NCI-H446 treated with DMSO at 0.1 percent for 48 hours (cell line): ENCODE measurements around the gene PPP4R4.

ENCODE experiments used
- DNase-seq: peaks from one replicate; lab custom pipeline; 2025; lab: John Stamatoyannopoulos, UW

The PPP4R4 gene, protein sequence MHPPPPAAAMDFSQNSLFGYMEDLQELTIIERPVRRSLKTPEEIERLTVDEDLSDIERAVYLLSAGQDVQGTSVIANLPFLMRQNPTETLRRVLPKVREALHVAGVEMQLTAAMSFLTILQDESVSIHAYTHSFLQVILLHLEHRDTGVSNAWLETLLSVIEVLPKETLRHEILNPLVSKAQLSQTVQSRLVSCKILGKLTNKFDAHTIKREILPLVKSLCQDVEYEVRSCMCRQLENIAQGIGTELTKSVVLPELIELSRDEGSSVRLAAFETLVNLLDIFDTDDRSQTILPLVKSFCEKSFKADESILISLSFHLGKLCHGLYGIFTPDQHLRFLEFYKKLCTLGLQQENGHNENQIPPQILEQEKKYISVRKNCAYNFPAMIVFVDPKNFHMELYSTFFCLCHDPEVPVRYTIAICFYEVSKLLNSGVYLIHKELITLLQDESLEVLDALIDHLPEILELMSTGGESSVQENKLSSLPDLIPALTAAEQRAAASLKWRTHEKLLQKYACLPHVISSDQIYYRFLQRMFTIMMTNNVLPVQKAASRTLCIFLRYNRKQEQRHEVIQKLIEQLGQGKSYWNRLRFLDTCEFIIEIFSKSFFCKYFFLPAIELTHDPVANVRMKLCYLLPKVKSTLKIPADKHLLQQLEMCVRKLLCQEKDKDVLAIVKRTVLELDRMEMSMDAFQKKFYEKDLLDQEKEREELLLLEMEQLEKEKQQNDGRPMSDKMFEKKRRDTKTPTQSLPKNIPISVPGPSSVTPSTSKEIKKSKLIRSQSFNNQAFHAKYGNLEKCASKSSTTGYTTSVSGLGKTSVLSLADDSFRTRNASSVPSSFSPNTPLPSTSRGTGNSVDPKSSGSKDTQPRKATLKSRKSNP

DNA sequence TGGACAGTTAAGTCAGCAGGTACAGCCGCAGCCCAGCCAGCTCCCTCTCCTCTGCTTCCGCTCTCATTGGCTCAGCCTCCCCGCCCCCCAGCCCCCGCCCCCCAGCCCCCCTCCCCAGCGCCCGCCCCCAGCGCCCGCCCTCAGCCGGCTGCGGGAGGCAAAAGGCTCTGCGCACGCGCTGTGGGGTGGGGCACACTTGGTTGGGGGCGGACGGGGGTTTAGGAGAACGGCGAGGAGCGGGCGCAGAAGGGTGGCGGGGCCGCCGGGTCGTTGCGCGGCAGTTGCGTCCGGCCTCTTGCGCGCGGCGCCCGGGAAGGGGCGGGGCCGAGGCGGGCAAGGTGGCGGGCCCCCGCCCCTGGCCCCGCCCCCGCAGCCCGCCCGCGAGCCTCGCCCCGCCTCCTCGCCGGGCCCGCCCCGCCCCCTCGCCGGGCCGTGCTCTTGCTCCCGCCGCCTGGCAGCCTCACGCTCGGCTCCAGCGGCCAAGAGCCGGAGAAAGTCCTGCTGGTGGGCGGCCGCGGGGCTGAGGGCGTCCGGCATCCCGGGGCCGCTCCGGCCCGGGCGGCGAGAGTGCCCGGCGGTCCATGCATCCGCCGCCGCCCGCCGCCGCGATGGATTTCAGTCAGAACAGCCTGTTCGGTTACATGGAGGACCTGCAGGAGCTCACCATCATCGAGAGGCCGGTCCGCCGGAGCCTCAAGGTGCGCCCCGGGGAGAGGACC lies at the start of gene PPP4R4:
TSS of gene PPP4R4 (plus strand) at position 438 of the 719 bp plus-strand sequence. CDS start at position 582, 144 bp downstream.
- DNase-seq: peak; percentile 74

DNA sequence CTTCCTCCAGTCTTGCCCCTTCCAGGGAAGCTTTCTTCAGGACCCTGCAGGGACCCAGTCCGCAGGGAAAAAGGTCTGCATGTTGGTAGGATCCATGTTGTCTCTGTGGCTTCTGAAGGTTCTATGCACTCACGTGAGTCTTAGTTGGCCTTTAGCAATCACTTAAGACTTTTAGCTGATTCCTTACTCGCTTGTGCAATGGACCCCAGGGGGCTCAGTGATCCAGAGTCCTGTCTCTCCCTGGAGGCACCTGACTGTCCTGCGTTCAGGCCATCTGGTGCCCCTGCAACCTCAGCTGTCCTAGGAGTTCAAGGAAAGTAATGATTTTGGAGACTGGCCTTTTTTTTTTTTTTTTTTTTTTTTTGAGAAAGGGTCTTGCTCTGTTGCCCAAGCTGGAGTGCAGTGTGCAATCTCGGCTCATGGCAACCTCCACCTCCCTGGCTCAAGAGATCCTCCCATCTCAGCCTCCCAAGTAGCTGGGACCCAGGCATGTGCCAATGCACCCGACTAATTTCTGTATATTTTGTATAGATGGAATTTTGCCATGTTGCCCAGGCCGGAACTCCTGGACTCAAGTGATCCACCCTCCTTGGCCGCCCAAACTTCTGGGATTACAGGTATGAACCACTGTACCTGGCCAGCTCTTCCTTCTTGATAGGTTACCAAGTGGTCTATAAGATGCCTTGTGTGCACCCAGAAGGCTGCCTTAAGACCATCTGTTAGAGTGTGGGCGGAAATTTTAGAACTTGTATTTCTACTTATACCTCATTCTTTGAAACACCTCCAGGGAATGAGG lies 49.3 kb upstream of the PPP4R4 start:
- no peak for DNase-seq

DNA sequence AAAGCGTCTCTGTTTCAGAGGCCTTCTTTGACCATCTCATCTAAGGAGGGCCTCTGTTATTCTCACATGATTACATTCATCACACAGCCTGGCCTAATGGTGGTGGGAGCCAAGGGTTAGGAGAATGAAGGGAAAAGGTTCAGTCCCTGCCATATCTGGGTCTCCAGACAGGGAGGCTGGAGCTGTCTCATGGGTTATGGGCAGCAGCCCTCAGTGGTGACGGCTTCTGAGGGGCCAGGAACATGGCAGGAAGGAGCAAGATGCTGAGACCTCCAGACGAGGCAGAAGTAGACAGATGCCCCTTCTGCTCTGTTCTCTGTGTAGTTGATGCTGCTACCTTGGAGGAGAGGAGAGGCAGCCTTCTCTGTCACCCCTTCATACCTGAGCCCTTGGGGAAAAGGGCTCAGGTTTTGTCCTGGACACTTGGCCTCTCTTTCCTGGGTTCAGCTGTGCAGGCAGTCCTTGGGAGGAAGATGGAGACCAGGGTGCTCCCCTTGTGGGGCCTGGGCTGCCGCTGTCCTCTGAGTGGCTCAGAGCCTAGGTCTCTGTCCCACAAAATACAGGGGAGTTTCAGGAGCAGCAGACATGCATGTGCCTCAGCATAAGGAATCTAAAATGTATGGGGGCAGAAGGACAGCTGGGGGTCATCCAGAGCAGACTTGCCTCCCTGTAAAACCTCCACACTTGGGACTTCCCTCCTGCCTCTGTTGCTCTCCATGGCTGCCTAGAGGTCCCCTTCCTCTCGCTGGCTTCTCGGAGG lies 48.3 kb upstream of the PPP4R4 start:
- DNase-seq: no peak

DNA sequence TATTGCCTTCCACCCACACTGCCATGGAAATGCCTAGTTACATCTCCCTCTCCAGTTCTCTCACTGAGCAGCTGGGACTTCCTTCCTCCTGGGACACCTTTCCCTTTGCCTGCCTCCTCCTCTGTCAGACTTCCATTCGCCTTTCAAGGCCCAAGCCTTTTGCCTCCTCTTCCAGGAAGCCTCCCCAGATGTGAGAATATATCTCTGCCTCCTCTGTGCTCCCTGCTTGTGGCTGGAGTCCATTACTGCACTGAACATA lies 47.8 kb upstream of the PPP4R4 start:
- no peak for DNase-seq

DNA sequence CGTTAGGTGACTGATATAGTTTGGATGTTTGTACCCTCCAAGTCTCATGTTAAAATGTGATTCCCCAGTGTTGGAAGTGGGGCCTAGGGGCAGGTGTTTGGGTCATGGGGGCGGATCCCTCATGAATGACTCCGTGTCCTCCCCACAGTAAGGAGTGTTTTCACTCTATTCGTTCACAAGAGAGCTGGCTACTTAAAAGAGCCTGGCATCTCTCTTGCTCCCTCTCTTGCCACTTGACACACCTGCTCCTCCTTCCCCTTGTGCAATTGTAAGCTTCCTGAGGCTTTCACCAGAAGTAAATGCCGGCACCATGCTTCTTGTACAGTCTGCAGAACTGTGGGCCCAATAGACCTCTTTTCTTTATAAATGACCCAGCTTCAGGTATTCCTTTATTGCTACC lies 47.3 kb upstream of the PPP4R4 start:
- no peak for DNase-seq

DNA sequence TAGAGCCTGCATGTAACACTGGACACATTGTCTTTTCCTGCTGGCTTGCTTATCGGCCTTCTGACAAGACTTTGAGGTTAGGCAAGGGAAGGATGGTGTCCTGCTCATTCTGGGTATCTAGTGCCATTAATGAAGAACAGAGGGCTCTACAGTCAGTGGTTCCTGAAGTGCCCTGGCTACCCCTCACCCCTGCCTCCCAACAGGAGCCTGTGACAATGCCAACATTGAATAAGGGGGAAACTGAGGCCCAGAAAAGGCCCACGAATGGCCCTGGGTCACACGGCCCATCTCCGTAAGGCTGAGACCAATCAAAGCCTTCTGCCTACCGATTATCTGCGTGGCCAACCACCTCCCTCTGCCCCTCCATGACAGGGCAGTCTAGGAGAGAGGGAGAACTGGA lies 46.8 kb upstream of the PPP4R4 start:
- DNase-seq: no peak

DNA sequence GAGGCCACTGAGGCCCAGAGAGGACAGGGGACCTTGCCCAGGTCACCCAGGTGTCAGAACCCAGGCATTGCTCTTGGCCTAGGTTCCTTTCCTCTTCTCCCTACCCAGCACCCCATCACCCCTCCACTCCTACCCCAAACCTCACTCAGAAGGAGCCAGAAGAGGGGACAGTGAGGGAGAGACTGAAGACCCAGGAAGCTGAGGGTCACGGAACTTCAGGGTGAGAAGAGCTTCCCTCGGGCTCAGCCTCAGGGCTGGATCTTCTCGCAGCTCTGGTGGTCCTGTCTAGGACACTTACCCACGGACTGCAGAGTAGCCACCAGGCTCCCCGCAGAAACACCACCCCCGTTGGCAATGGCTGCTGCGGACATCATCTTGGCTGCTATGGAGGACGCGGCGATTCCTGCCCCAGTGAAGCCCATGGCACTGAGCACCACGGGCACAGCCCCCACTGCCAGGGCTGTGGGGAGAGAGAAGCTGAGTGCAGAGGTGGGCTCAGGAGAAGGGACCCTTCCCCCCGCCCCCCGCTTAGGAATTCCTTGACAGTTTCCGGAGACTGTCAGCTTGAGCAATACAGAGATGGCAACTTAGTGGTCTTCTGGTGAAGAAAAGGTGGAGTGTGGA lies 45.8 kb upstream of the PPP4R4 start:
- DNase-seq: no peak

DNA sequence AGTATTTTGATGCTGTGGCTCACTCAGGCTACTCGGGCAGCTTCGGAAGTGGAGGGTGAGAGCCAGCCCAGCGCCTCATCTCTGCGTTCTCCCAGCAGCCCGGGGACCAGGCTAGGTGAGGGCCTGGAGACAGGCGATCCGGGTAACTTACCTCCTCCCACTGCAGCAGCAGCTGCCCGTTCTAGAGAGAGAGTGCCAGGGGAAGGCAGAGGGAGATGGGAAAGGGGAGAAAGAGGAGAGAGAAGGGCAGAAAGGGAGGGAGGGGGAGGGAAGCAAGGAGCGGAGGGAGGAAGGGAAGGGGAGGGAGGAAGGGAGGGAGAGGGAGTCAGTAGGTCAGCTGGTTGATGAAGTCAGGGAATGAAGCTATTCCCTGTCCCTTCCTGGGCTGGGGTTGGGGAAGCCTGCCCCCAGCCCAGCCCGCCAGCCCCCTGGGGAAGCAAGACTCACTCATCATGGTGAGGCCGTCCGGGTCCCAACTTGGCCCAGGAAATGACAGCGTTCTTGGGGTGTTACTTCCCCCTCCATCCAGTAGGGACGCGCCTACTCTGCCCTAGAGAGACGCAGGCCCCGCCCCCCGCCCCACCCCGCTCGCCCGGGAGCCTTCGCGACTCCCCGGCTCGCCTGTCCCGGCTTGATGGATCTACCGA lies 44.9 kb upstream of the PPP4R4 start, which contains the start of gene IFI27L2:
TSS of gene IFI27L2 (minus strand) at position 494 of the 647 bp plus-strand sequence. CDS start at position 454, 40 bp downstream.
- peak; percentile 33 for DNase-seq

DNA sequence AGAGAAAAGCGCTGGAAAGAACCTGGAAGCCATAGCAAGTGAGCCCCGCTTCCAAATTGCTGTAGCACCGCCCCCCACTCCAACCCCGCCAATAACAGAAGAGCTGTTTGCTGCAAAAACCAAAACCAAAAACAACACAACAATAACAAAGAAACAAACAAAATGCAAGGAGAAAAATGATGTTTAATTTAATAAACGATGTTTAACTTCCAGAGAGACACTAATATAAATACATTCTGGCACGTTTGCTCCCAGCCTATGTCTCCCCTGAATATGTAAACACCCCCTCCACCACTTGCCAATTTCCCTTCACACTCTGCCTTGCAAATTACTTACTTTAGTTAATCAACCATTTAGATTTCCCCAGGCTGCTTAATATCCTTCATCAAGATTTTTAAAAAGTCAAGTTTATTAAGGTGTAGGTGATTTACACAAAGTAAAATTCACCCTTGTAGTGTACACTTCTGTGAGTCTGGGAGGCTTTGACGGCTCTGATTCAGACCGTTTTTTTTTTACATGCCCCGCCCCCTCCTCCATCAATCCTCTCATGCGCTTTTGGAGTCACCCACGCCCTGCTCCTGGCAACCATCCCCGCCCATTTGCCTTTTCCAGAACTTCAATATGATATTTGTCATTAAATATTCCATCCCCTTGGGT lies 44.2 kb upstream of the PPP4R4 start:
- DNase-seq: no peak

DNA sequence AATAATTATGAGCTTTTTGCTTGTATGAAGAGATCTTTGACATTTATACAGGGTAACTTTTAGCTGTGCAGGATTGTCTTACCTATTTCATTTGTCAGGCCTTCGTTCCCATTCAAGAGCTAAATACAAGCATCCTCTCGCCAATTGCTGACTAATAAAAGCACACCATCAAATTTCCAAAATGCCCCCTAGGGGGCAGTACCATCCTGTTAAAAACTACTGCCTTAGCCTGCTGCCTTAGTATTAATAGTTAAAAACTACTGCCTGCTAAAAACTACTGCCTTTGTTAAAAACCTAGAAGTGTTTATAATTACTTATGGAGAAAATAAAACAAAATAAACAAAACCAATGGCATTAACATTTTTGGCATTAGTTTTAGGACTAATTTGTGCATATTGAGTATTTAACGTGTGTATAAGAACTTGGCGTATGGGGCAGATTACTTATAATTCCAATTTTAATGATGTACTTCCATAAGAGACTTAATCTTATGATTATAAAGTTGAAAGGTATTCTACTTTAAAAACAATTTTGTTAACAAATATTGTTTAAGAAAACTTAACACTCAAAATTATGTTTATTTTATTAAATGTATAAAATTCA lies 41.7 kb upstream of the PPP4R4 start:
- DNase-seq: peak; percentile 52

DNA sequence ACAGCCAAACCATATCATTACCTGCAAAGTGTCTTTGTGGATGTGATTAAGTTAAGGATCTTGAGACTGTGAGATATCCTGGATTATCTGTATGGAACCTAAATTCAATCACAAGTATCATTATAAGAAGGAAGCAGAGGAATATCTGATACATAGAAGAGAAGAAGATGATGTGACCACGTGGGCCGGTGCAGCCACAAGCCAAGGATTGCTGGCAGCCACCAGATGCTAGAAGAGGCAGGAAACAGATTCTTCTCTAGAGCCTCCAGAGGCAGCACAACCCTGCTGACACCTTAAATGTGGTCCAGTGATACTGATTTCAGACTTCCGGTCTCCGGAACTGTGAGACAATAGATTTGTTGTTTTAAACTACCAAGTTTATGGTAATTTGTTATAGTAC lies 38.6 kb upstream of the PPP4R4 start:
- no peak for DNase-seq

DNA sequence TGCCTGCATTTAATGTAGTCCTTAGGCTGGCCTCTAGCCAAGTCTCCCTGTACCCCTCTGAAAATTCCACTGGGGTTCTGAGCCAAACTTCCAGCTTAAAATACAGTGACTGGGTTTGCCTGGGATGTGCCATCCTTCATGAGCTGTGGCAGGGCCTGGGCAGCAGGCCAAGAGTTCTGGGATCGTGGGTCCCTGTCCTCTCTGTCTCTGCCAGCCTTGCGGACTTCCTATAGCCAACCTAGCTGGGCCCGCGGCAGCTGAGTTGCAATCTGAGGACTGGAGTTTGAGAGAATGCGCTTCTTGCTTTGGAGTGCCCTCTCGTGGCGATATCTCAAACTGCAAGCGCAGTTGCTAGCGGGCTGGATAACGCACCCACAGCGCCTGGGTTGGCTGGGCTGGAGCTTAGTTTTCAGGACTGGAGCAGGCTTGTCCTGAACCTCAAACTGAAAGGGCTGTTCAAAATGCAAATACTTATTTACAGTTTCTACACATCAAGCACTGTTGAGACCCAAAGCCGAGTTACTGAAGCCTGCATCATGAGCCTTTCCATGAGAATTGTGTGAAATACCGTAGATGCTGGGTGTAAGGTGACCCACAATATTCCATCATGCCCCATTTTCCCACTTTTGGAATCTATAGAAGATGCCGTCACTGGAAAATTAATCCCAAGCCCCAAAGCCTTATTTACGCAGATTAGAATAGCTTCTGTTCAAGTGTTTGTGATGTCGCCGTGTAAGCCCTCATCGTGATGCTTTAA lies 37.4 kb upstream of the PPP4R4 start:
- peak; percentile 60 for DNase-seq

DNA sequence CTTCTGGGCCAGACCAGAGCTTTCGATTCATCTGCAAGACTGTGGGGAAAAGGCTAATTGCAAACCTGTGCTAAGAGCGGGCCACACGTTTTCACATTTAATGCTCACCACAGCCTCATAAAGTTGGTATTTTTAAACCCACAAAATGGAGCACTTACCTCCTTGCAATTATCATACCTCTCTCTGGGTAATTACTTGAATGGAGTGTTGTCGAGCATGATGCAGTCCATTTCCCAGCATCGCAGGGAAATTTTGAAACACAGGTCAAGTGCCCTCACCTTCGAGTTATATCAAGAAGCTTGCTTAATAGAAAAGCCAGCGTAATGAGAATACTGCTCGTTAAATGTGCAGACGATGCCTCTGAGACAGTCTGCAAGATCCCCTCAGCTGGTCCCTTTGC lies 35.9 kb upstream of the PPP4R4 start:
- no peak for DNase-seq

DNA sequence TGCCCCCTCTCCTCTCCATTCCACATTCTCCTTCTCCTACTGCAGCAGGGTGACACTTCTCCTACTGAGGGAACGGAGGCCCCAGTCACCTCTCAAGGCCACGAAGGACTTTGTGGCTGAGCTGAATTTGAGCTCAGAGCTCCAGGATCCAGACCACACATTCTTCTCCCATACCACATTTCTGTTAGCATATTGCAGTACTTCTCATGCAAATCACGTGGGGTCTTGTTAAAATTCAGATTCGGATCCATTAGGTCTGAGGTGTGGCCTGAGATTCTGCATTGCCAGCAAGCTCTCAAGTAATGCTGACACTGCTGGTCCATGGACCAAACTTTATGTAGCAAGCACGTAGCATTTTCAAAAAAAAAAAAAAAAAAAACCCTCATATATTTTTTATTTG lies 35.1 kb upstream of the PPP4R4 start:
- DNase-seq: no peak

DNA sequence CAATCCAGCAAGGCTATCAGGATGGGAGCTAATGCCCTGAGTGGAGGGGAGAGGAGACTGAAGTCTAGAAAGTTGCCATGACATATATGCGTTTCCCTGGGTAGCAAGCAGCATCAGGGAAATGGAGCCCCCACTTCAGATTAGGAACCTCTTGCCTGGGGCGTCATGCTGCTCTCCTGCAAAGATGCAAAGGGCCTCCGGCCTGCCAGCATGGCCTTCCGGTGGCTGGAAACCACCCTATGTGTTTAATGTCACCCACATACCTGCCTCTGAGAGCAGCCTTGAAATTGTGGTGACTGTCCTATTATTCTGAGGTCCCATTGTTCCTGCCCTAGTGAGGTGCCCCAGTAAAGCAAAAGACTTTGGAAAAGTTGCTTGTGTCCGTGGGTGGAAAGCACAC lies 34.7 kb upstream of the PPP4R4 start:
- no peak for DNase-seq

DNA sequence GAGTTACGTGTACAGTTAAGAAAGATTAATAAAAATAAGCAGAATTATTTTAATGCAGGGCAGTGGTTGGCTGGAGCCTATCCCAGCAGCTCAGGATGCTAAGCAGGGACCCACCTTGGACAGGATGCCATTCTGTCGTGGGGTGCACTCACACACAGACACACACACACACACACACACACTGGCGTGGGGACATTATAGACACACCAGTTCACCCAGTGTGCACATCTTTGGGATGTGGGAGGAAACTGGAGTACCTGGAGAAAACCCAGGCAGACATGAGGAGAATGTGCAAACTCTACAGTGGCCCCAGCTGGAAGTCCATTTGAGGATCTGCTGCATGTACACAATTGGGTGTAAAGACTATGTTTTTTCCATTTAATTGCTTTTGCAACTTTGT lies 31.9 kb upstream of the PPP4R4 start:
- DNase-seq: no peak

DNA sequence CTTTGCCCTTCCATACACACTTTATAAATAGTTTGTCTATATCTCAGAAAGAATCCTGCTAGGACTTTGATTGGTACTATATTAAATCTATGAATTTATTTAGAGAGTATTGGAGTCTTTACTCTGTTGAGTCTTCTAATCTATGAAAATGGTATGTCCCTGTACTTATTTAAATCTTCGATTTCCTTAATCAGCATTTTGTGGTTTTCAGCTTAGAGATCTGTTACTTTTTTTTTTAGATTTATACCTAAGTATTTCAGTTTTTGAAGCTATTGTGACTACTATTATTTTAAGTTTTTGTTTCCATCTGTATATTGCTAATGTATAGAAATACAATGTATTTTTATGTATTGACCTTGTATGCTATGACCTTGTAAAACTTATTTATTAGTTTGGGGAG lies 31.3 kb upstream of the PPP4R4 start:
- DNase-seq: no peak

DNA sequence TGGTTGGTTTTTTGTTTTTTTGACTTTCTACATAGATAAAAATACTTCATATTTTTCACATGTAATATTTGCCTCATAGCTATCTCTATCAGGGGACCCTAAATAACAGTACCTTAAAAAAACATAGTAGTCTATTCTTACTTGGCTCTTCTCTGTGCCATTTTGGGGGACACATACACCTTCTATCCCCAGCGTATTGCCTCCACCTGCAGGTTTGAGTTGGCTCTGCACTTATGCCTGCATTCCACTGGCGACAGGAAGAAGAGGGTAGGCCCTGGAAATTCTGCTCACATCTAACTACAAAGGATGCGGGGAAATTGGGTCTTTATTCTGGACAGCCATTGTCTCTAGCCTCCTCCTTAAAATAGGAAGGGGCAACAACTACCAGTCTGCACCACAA lies 30.9 kb upstream of the PPP4R4 start:
- no peak for DNase-seq
